OCI-LY1 (cell line): ENCODE measurements around the gene SNTG2.

Experiments
- EZH2 ChIP-seq: fragments of 200-600 bp; sonication (generic), shearing (Covaris generic); IDR thresholded peaks from 2 replicates; pipeline ENCODE4 v1.8.0; 2017; ENCODE audit warnings: borderline replicate concordance, mixed run types, mild to moderate bottlenecking, antibody characterized with exemption, low read length, moderate library complexity, mixed read lengths
- TF ChIP-seq, protein P1 (sequence below): fragments of 200-600 bp; sonication (generic), shearing (Covaris generic); IDR thresholded peaks from 2 replicates; pipeline ENCODE4 v1.5.1; 2017; ENCODE audit warnings: mild to moderate bottlenecking, antibody characterized with exemption, low read length, moderate library complexity, mixed read lengths

GRCh38 chr2:1181893-1182292, 231.2 kb downstream of the SNTG2 start:
- TF ChIP-seq, protein P1, sequence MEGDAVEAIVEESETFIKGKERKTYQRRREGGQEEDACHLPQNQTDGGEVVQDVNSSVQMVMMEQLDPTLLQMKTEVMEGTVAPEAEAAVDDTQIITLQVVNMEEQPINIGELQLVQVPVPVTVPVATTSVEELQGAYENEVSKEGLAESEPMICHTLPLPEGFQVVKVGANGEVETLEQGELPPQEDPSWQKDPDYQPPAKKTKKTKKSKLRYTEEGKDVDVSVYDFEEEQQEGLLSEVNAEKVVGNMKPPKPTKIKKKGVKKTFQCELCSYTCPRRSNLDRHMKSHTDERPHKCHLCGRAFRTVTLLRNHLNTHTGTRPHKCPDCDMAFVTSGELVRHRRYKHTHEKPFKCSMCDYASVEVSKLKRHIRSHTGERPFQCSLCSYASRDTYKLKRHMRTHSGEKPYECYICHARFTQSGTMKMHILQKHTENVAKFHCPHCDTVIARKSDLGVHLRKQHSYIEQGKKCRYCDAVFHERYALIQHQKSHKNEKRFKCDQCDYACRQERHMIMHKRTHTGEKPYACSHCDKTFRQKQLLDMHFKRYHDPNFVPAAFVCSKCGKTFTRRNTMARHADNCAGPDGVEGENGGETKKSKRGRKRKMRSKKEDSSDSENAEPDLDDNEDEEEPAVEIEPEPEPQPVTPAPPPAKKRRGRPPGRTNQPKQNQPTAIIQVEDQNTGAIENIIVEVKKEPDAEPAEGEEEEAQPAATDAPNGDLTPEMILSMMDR = no peak
- no peak for TF ChIP-seq EZH2
